Spleen (tissue), 7 donors: ENCODE results near the gene DIRAS1.

Source experiments
- CTCF ChIP-seq, 11 experiments: fragments of 200-600 bp in 7 of 11; fragments of 450-650 bp in 4 of 11; sonication (generic) in 4 of 11; IDR thresholded peaks in 8 of 11; conservative IDR thresholded peaks in 3 of 11; 1 replicate in 7 of 11; 2 replicates in 4 of 11; pipeline versions ENCODE4 v1.4.0 to v1.8.0; 2016 to 2021; ENCODE audit warnings: antibody characterized with exemption in 11 of 11, inconsistent platforms in 4 of 11, mild to moderate bottlenecking in 1 of 11
- POLR2A ChIP-seq, 3 donors: fragments of 450-650 bp; IDR thresholded peaks; one replicate each; pipeline ENCODE4 v1.5.1; 2017; ENCODE audit warnings: antibody characterized with exemption in 3 of 3, mild to moderate bottlenecking in 1 of 3
- POLR2AphosphoS5 ChIP-seq, 3 donors: sonication (generic); formaldehyde crosslinking; IDR thresholded peaks; one replicate each; pipeline ENCODE4 v1.5.1; 2017; ENCODE audit warnings: antibody characterized with exemption in 3 of 3
- donor health status: DM: no; HTN: no; CAD: no; lungs with moderate emphysema.
- donor health status: DM: no; HTN: no; CAD: no.
- donor health status: DM: no; HTN: no; CAD: no.

- TF ChIP-seq CTCF (IDR thresholded peaks at IDR 0.05 in 8 of 11, conservative IDR thresholded peaks at IDR 0.05 in 3 of 11) (no peak), POLR2A (IDR thresholded peaks at IDR 0.05) (no peak), POLR2AphosphoS5 (IDR thresholded peaks at IDR 0.05) (no peak)
These were observed 11.1 kb upstream of the DIRAS1 start for GRCh38 chr19:2732157-2732725.
